Aorta (tissue), 4 donors: ENCODE data around the gene RRAS. TPM values are rescaled to one million over a fixed set of nuclear protein-coding genes. Genes with fewer than 3 reads are reported as not detected.

Experiments
- microRNA-seq, 2 donors: library from miRNA; unstranded; fragments of <30 nt; microRNA quantifications; one replicate each; pipeline ENCODE4 v1.2.0, GENCODE V29; 2020
- polyA plus RNA-seq, 2 donors: library from polyadenylated mRNA; stranded (reverse); fragments of 200-250 nt; gene quantifications; one replicate each; pipeline ENCODE4 v1.2.3, GENCODE V29; 2013
- total RNA-seq, 2 donors: library from RNA; stranded (reverse); fragmentation: NEBNext Ultra II Directional; extraction: Animal tissue kit (Norgen Biotek cat#: 25700); gene quantifications; one replicate each; pipeline ENCODE4 v1.2.1, GENCODE V29; 2021
- donor health status: healthy with polysubstance abuse.
- donor health status: Bipolar disorder and iron deficiency.
- donor health status: DM: no; HTN: no; CAD: no.
- donor health status: DM: yes; HTN: yes; CAD: no.

RRAS gene
- total and polyA plus RNA-seq, 4 donors = 139 to 407 (median 243) TPM

Small RNA genes within 50 kb of the gene (microRNA-seq; reads per million reads assigned to microRNA genes)
- gene MIR5088 = 0 reads per million in 2 donors

Other genes starting within 250 kb of the RRAS start
- not detected for gene PTH2, start 216.7 kb downstream of the RRAS start, total RNA-seq
- not detected for gene PTH2, start 216.7 kb downstream of the RRAS start, polyA plus RNA-seq
- gene GFY, start 214.8 kb downstream of the RRAS start, total RNA-seq = not detected
- not detected for gene GFY, start 214.8 kb downstream of the RRAS start, polyA plus RNA-seq
- gene SLC17A7, start 198.6 kb downstream of the RRAS start, total RNA-seq = 1 to 10 TPM; 1.0 to 4.7 TPM
- gene SLC17A7, start 198.6 kb downstream of the RRAS start, polyA plus RNA-seq = under 1 TPM; 0.15 to 0.50 TPM
- gene PIH1D1, start 188.3 kb downstream of the RRAS start, total RNA-seq = 10 to 100 TPM; 45.0 to 74.7 TPM
- 100 to 1,000 TPM in 1 of 2 donors, 10 to 100 TPM in 1; 53.7 to 124 TPM for gene PIH1D1, start 188.3 kb downstream of the RRAS start, polyA plus RNA-seq
- gene ALDH16A1, start 186.9 kb downstream of the RRAS start, total RNA-seq = 10 to 100 TPM; 17.1 to 23.7 TPM
- gene ALDH16A1, start 186.9 kb downstream of the RRAS start, polyA plus RNA-seq = 10 to 100 TPM in 1 of 2 donors, 1 to 10 TPM in 1; 4.8 to 62.4 TPM
- 10 to 100 TPM in 1 of 2 donors, 1 to 10 TPM in 1; 6.3 to 17.6 TPM for gene FLT3LG, start 165.9 kb downstream of the RRAS start, total RNA-seq
- 10 to 100 TPM; 15.9 to 36.0 TPM for gene FLT3LG, start 165.9 kb downstream of the RRAS start, polyA plus RNA-seq
- gene RPL13A, start 152.5 kb downstream of the RRAS start, total RNA-seq = 1,000 to 10,000 TPM; 1,716 to 1,917 TPM
- gene RPL13A, start 152.5 kb downstream of the RRAS start, polyA plus RNA-seq = 1,000 to 10,000 TPM; 3,431 to 4,797 TPM
- gene RPS11, start 143.7 kb downstream of the RRAS start, total RNA-seq = 1,000 to 10,000 TPM; 1,366 to 1,509 TPM
- 1,000 to 10,000 TPM; 4,943 to 7,722 TPM for gene RPS11, start 143.7 kb downstream of the RRAS start, polyA plus RNA-seq
- gene FCGRT, start 127.5 kb downstream of the RRAS start, total RNA-seq = 100 to 1,000 TPM; 204 to 287 TPM
- gene FCGRT, start 127.5 kb downstream of the RRAS start, polyA plus RNA-seq = 100 to 1,000 TPM; 146 to 162 TPM
- gene RCN3, start 112.1 kb downstream of the RRAS start, total RNA-seq = 10 to 100 TPM; 82.6 to 90.2 TPM
- gene RCN3, start 112.1 kb downstream of the RRAS start, polyA plus RNA-seq = 100 to 1,000 TPM in 1 of 2 donors, 10 to 100 TPM in 1; 50.5 to 165 TPM
- gene NOSIP, start 59.6 kb downstream of the RRAS start, total RNA-seq = 10 to 100 TPM; 38.8 to 40.5 TPM
- gene NOSIP, start 59.6 kb downstream of the RRAS start, polyA plus RNA-seq = 100 to 1,000 TPM in 1 of 2 donors, 10 to 100 TPM in 1; 52.5 to 135 TPM
- 1 to 10 TPM in 1 of 2 donors, under 1 TPM in 1; 0.49 to 1.2 TPM for gene PRRG2, start 58.8 kb downstream of the RRAS start, total RNA-seq
- gene PRRG2, start 58.8 kb downstream of the RRAS start, polyA plus RNA-seq = 1 to 10 TPM in 1 of 2 donors, not detected in 1; 4.1 TPM
- 10 to 100 TPM; 20.2 to 31.3 TPM for gene PRR12, start 49.0 kb downstream of the RRAS start, total RNA-seq
- gene PRR12, start 49.0 kb downstream of the RRAS start, polyA plus RNA-seq = 10 to 100 TPM in 1 of 2 donors, 1 to 10 TPM in 1; 2.6 to 10.1 TPM
- 10 to 100 TPM; 53.0 to 54.5 TPM for gene SCAF1, start 2.1 kb upstream of the RRAS start, total RNA-seq
- gene SCAF1, start 2.1 kb upstream of the RRAS start, polyA plus RNA-seq = 10 to 100 TPM; 10.1 to 19.0 TPM
- gene IRF3, start 25.7 kb upstream of the RRAS start, total RNA-seq = 10 to 100 TPM; 53.7 to 82.7 TPM
- 100 to 1,000 TPM in 1 of 2 donors, 10 to 100 TPM in 1; 37.8 to 278 TPM for gene IRF3, start 25.7 kb upstream of the RRAS start, polyA plus RNA-seq
- gene BCL2L12, start 25.8 kb upstream of the RRAS start, total RNA-seq = 10 to 100 TPM in 1 of 2 donors, 1 to 10 TPM in 1; 9.9 to 14.0 TPM
- gene BCL2L12, start 25.8 kb upstream of the RRAS start, polyA plus RNA-seq = 10 to 100 TPM in 1 of 2 donors, 1 to 10 TPM in 1; 5.8 to 16.4 TPM
- gene PRMT1, start 37.1 kb upstream of the RRAS start, total RNA-seq = 10 to 100 TPM; 76.5 to 88.3 TPM
- gene PRMT1, start 37.1 kb upstream of the RRAS start, polyA plus RNA-seq = 100 to 1,000 TPM in 1 of 2 donors, 10 to 100 TPM in 1; 68.5 to 110 TPM
- gene ADM5, start 49.5 kb upstream of the RRAS start, total RNA-seq = 1 to 10 TPM in 1 of 2 donors, under 1 TPM in 1; 0.94 to 4.8 TPM
- gene ADM5, start 49.5 kb upstream of the RRAS start, polyA plus RNA-seq = under 1 TPM; 0.13 to 0.63 TPM
- 10 to 100 TPM in 1 of 2 donors, 1 to 10 TPM in 1; 6.5 to 24.4 TPM for gene CPT1C, start 51.0 kb upstream of the RRAS start, total RNA-seq
- 1 to 10 TPM; 1.9 to 5.7 TPM for gene CPT1C, start 51.0 kb upstream of the RRAS start, polyA plus RNA-seq
- 1 to 10 TPM in 1 of 2 donors, under 1 TPM in 1; 0.42 to 2.6 TPM for gene TSKS, start 123.2 kb upstream of the RRAS start, total RNA-seq
- under 1 TPM in 1 of 2 donors, not detected in 1; 0.38 TPM for gene TSKS, start 123.2 kb upstream of the RRAS start, polyA plus RNA-seq
- 10 to 100 TPM; 71.3 to 77.5 TPM for gene AP2A1, start 126.9 kb upstream of the RRAS start, total RNA-seq
- 10 to 100 TPM; 19.9 to 63.1 TPM for gene AP2A1, start 126.9 kb upstream of the RRAS start, polyA plus RNA-seq
- 10 to 100 TPM in 1 of 2 donors, 1 to 10 TPM in 1; 9.3 to 18.1 TPM for gene FUZ, start 173.1 kb upstream of the RRAS start, total RNA-seq
- gene FUZ, start 173.1 kb upstream of the RRAS start, polyA plus RNA-seq = 10 to 100 TPM; 11.5 to 27.8 TPM
- gene MED25, start 178.1 kb upstream of the RRAS start, total RNA-seq = 10 to 100 TPM; 27.2 to 40.3 TPM
- gene MED25, start 178.1 kb upstream of the RRAS start, polyA plus RNA-seq = 10 to 100 TPM; 18.3 to 52.8 TPM
- gene PTOV1, start 211.0 kb upstream of the RRAS start, total RNA-seq = 100 to 1,000 TPM; 103 to 133 TPM
- gene PTOV1, start 211.0 kb upstream of the RRAS start, polyA plus RNA-seq = 100 to 1,000 TPM in 1 of 2 donors, 10 to 100 TPM in 1; 50.0 to 142 TPM
- 10 to 100 TPM; 65.2 to 76.5 TPM for gene PNKP, start 227.4 kb upstream of the RRAS start, total RNA-seq
- gene PNKP, start 227.4 kb upstream of the RRAS start, polyA plus RNA-seq = 10 to 100 TPM; 23.7 to 93.0 TPM
- 10 to 100 TPM; 27.5 to 27.8 TPM for gene AKT1S1, start 237.2 kb upstream of the RRAS start, total RNA-seq
- 10 to 100 TPM; 24.4 to 44.6 TPM for gene AKT1S1, start 237.2 kb upstream of the RRAS start, polyA plus RNA-seq
- 10 to 100 TPM; 41.1 to 52.4 TPM for gene TBC1D17, start 237.6 kb upstream of the RRAS start, total RNA-seq
- gene TBC1D17, start 237.6 kb upstream of the RRAS start, polyA plus RNA-seq = 100 to 1,000 TPM in 1 of 2 donors, 10 to 100 TPM in 1; 22.7 to 102 TPM